ENCODE data around the gene ATOX1.

DNA sequence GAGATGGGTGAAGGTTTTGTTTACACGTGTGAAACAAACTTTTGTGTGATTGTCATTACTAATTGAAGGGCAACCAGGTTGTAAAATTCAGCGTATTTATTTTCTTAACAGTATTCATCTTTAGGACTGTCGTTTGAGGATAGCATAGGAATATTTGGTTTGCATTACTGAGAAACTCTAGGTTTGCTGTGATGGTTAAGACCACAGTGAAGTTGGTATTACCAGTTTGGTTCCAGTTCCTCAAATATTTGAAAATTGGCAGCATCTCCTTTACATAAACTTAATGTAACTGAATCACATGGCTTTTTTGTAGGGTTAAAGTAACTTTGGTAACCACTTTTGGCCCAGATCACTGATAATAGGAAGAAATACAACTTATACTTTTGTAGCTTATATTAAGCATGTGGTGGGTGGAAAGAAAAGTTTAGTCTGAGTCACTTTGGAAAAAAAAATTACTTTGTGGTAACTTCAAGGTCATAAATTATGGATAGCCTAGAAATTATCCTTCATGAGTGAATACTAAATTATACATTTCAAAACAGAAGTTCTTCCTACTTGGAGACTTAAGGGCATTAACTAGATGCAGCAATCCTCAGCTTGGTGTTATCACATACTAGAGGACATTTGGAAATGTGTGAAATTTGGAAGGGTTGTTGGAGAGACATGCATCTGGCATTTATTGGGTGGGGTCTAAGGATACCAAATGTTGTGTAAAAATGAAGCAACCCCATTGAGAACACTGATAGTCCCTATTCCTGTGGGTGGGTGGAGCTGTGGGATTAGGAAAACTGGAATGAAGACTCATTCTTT, 47.2 kb upstream of the ATOX1 start:
- TF ChIP-seq EZH2 (IDR thresholded peaks at IDR 0.05; ENCODE audit: insufficient read depth, poor library complexity, severe bottlenecking) = no peak
- TF ChIP-seq EZH2phosphoT487 (IDR thresholded peaks at IDR 0.05; ENCODE audit: insufficient read depth, low read depth) = 0 out of 2 replicates have a peak, but pooled peaks have one; percentile 52
